KMS-11 (cell line): ENCODE data around the gene PSMD9.

Experiments
- H2AFZ ChIP-seq: fragments of 200-600 bp; sonication (generic); 2 replicates; pipeline ENCODE4 v1.6.1; 2016; ENCODE audit warnings: antibody characterized with exemption, mixed run types, low read depth
- H3K27ac ChIP-seq: fragments of 200-600 bp; sonication (generic); 2 replicates; pipeline ENCODE4 v1.6.1; 2016; ENCODE audit warnings: mild to moderate bottlenecking, mixed run types
- H3K27me3 ChIP-seq: fragments of 200-600 bp; sonication (generic); 2 replicates; pipeline ENCODE4 v1.6.1; 2017; ENCODE audit warnings: mild to moderate bottlenecking, low read depth, mixed run types, moderate library complexity; ENCODE audit not compliant: insufficient read depth
- H3K36me3 ChIP-seq: fragments of 200-600 bp; sonication (generic); 2 replicates; pipeline ENCODE4 v1.6.1; 2017; ENCODE audit warnings: mild to moderate bottlenecking, mixed run types; ENCODE audit not compliant: insufficient read depth
- H3K4me1 ChIP-seq: fragments of 200-600 bp; sonication (generic); 2 replicates; pipeline ENCODE4 v1.6.1; 2016; ENCODE audit warnings: mild to moderate bottlenecking, low read depth, mixed run types; ENCODE audit not compliant: poor library complexity, severe bottlenecking
- H3K4me2 ChIP-seq: fragments of 200-600 bp; sonication (generic); 2 replicates; pipeline ENCODE4 v1.7.0; 2016; ENCODE audit warnings: mild to moderate bottlenecking, mixed run types
- H3K4me3 ChIP-seq: fragments of 200-600 bp; sonication (generic); IDR thresholded peaks from 2 replicates; pipeline ENCODE4 v1.6.1; 2017; ENCODE audit warnings: low read depth, low read length, mixed read lengths; ENCODE audit not compliant: insufficient read depth
- H3K79me2 ChIP-seq: fragments of 200-600 bp; sonication (generic); 2 replicates; pipeline ENCODE4 v1.6.1; 2016; ENCODE audit warnings: low read depth, mixed run types; ENCODE audit not compliant: insufficient read depth
- H3K9ac ChIP-seq: fragments of 200-600 bp; sonication (generic); 2 replicates; pipeline ENCODE4 v1.6.1; 2016; ENCODE audit warnings: mild to moderate bottlenecking, mixed run types
- H4K20me1 ChIP-seq: fragments of 200-600 bp; sonication (generic); 2 replicates; pipeline ENCODE4 v1.6.1; 2016; ENCODE audit warnings: mild to moderate bottlenecking, mixed run types; ENCODE audit not compliant: insufficient read depth
- TF ChIP-seq, protein P1 (sequence below): fragments of 200-600 bp; sonication (generic); conservative IDR thresholded peaks from 2 replicates; pipeline ENCODE4 v1.6.1; 2017; ENCODE audit warnings: low read depth, mild to moderate bottlenecking, antibody characterized with exemption, low read length, moderate library complexity, mixed read lengths

PSMD9 gene

DNA sequence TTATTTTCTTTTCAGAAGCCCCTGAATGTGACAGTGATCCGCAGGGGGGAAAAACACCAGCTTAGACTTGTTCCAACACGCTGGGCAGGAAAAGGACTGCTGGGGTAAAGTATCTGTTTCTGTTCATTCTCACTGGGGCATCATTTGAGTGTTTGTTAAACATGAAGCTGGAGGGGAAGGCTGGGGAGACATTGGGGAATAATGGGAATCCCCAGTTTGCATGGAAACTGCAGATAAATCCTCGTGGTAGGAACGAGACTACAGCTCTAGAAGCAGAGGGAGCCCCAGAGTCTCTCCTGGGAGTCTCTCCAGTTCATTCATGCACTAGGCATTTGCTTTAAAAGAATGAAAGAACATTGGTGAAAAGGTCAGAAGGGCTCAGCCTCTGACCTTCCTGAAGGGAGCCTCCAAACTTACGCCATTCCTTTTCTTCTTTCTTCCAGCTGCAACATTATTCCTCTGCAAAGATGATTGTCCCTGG is 27.3 kb downstream of the PSMD9 start:
- H3K4me2 ChIP-seq = no peak overlapping the region
- TF ChIP-seq, protein P1, sequence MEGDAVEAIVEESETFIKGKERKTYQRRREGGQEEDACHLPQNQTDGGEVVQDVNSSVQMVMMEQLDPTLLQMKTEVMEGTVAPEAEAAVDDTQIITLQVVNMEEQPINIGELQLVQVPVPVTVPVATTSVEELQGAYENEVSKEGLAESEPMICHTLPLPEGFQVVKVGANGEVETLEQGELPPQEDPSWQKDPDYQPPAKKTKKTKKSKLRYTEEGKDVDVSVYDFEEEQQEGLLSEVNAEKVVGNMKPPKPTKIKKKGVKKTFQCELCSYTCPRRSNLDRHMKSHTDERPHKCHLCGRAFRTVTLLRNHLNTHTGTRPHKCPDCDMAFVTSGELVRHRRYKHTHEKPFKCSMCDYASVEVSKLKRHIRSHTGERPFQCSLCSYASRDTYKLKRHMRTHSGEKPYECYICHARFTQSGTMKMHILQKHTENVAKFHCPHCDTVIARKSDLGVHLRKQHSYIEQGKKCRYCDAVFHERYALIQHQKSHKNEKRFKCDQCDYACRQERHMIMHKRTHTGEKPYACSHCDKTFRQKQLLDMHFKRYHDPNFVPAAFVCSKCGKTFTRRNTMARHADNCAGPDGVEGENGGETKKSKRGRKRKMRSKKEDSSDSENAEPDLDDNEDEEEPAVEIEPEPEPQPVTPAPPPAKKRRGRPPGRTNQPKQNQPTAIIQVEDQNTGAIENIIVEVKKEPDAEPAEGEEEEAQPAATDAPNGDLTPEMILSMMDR = no peak
- no peak overlapping the region for H2AFZ ChIP-seq
- peaks cover 5% of the 10 kb centered on the region for H3K4me1 ChIP-seq
- no peaks in the 10 kb centered on the region for H3K36me3 ChIP-seq
- no peaks in the 10 kb centered on the region for H3K79me2 ChIP-seq
- no peak overlapping the region for H3K27ac ChIP-seq
- no peaks in the 10 kb centered on the region for H3K27me3 ChIP-seq
- no peak overlapping the region for H3K4me3 ChIP-seq
- H4K20me1 ChIP-seq = no peaks in the 10 kb centered on the region
- H3K9ac ChIP-seq = no peak overlapping the region

DNA sequence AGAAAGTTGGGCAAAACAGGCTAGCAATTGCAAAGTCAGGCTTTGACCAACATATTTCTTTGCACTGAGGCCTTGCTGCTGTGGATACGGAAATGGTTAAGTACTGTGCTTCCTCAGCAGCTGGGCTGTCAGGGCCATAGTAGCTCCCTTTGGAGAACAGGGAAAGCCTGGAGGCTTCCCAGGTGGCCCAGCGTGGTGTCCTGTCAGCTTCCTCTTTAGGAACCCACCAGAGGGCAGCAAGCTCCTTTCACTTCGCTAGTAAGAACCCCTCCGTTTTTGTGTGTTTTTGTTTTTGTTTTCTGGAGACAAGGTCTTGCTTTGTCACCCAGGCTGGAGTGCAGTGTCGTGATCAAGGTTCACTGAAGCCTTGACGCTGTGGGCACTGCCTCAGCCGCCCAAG is 28.1 kb downstream of the PSMD9 start:
- Histone ChIP-seq H3K27ac (no peak overlapping the region), H2AFZ (no peak overlapping the region), H3K9ac (no peak overlapping the region), H3K4me2 (no peak overlapping the region), H3K27me3 (no peaks in the 10 kb centered on the region), H3K79me2 (no peaks in the 10 kb centered on the region), H3K36me3 (no peaks in the 10 kb centered on the region), H3K4me1 (peaks cover 5% of the 10 kb centered on the region), H3K4me3 (no peak overlapping the region), H4K20me1 (no peaks in the 10 kb centered on the region)
- TF ChIP-seq, protein P1 = no peak

DNA sequence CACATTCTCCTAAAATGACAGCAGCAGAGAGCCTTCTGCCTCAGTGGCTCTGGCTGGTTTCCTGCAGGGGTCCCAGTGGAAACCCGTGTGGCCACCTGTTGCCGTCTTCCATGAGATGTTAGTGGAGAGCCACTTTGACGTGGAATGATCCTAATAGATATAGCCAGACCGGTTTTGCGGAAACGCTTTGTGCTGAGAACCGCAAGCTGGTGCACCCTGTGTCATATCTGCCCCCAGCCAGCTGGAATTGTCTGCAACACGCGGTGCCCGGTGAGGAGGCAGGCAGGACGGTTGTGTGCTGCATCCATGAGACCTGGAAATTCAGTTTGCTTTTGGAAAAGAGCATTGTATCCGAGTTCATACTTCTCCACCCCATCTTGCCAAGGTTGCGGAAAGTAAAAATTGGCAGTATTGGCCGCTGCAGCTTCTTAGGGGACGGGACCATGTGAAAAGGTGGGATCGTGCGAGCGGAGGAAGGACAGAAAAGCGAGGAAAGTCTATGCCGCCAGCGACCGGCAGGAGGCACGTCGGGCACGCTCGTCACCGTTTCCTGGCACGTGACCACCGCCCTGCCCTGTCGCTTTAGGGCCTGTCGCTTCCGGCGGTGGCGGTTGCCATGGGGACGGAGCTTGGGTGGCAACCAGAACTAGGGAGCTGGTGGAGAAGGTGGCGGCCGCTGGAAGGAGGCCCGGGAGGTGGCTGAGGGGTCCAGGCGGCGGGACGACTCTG is 29.5 kb downstream of the PSMD9 start, which contains the start of gene CFAP251:
TSS of gene CFAP251 (plus strand) at position 643 of the 729 bp plus-strand sequence. CDS start 2,714 bp downstream, outside the sequence.
- H3K4me3 ChIP-seq = no peak within 1 kb of the TSS
- no peak within 1 kb of the TSS for H2AFZ ChIP-seq
- H3K36me3 ChIP-seq = no peaks in the 10 kb centered on the region
- no peak within 1 kb of the TSS for H3K27ac ChIP-seq
- no peaks in the 10 kb centered on the region for H4K20me1 ChIP-seq
- H3K27me3 ChIP-seq = no peaks in the 10 kb centered on the region
- no peaks in the 10 kb centered on the region for H3K4me1 ChIP-seq
- H3K79me2 ChIP-seq = no peaks in the 10 kb centered on the region
- no peak within 1 kb of the TSS for H3K9ac ChIP-seq
- TF ChIP-seq, protein P1 = no peak
- no peak within 1 kb of the TSS for H3K4me2 ChIP-seq

DNA sequence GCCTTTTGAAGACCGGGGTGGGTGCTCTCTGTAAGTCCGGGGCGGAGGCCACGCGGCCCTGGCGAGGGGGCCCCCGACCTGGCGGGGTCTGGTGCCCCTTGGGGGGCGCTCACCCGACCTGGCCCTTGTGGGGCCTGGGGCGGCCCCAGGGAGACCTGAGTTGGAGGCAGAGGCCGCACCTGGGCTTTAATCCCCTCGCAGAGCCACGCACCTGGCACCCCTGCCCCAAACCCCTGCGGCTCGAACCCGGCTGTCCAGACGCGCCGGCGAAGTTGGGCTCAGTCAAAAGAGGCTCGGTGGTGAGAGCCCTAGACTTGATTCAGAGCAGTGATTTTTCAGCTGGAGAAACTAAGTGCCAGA is 30.1 kb downstream of the PSMD9 start:
- Histone ChIP-seq H4K20me1 (no peaks in the 10 kb centered on the region), H3K79me2 (no peaks in the 10 kb centered on the region), H3K27me3 (no peaks in the 10 kb centered on the region), H2AFZ (no peak overlapping the region), H3K4me1 (no peaks in the 10 kb centered on the region), H3K4me2 (no peak overlapping the region), H3K27ac (no peak overlapping the region), H3K9ac (no peak overlapping the region), H3K36me3 (no peaks in the 10 kb centered on the region), H3K4me3 (no peak overlapping the region)
- TF ChIP-seq, protein P1 = no peak
